DOHH2 (cell line): ENCODE results near the gene MYO9A.

ENCODE experiments used
- CTCF ChIP-seq: fragments of 200-600 bp; sonication (generic); IDR thresholded peaks from one replicate; pipeline ENCODE4 v1.5.1; 2014; ENCODE audit warnings: antibody characterized with exemption, mild to moderate bottlenecking, low read depth, low read length; ENCODE audit not compliant: poor library complexity, severe bottlenecking
- EZH2phosphoT487 ChIP-seq: fragments of 200-600 bp; sonication (generic); IDR thresholded peaks from 2 replicates; pipeline ENCODE4 v1.6.1; 2017; ENCODE audit warnings: borderline replicate concordance, mild to moderate bottlenecking, antibody characterized with exemption, low read length, moderate library complexity, mixed read lengths

GRCh38 chr15:72154316-72154715 lies 36.4 kb upstream of the MYO9A start:
- TF ChIP-seq CTCF, result no peak
- TF ChIP-seq EZH2phosphoT487, result no peak
